ENCODE results near the gene BABAM1.
A peak's percentile ranks its signal among the peaks of the same experiment; 100 is the strongest.

Gene BABAM1

GRCh38 chr19:17303940-17304267 lies 36.7 kb downstream of the BABAM1 start:
- no peak for DNase-seq (ENCODE audit: low spot score)

- no peak for DNase-seq (ENCODE audit: low spot score)
Observed at GRCh38 chr19:17304386-17305215, 37.4 kb downstream of the BABAM1 start.

- DNase-seq (ENCODE audit: low spot score), result no peak
Observed at GRCh38 chr19:17305216-17305516, 37.9 kb downstream of the BABAM1 start.

GRCh38 chr19:17305517-17306284 lies 38.5 kb downstream of the BABAM1 start, which contains the start of gene MRPL34:
Gene MRPL34 (plus strand): TSS chr19:17305872. CDS start chr19:17305893, 21 bp downstream.
- DNase-seq (ENCODE audit: low spot score), result peak; percentile 99

- no peak for DNase-seq (ENCODE audit: low spot score)
Observed at GRCh38 chr19:17306285-17306714, 39.1 kb downstream of the BABAM1 start.

- DNase-seq (ENCODE audit: low spot score), result no peak
Observed at GRCh38 chr19:17307876-17308377, 40.7 kb downstream of the BABAM1 start.

- peak; percentile 100 for DNase-seq (ENCODE audit: low spot score)
Observed at GRCh38 chr19:17309198-17309964, 42.1 kb downstream of the BABAM1 start, which contains the start of gene DDA1. Gene DDA1 (plus strand): TSS chr19:17309563. CDS start chr19:17309655, 92 bp downstream.

GRCh38 chr19:17309965-17310461 lies 42.8 kb downstream of the BABAM1 start:
- DNase-seq (ENCODE audit: low spot score), result no peak

GRCh38 chr19:17311455-17312188 lies 44.4 kb downstream of the BABAM1 start:
- DNase-seq (ENCODE audit: low spot score), result no peak

- no peak for DNase-seq (ENCODE audit: low spot score)
Observed at GRCh38 chr19:17312189-17313113, 45.2 kb downstream of the BABAM1 start.

GRCh38 chr19:17314007-17314593 lies 46.9 kb downstream of the BABAM1 start:
- DNase-seq (ENCODE audit: low spot score), result no peak

GRCh38 chr19:17318966-17319365 lies 51.7 kb downstream of the BABAM1 start:
- DNase-seq (ENCODE audit: low spot score), result no peak

GRCh38 chr19:17319473-17320238 lies 52.4 kb downstream of the BABAM1 start:
- DNase-seq (ENCODE audit: low spot score), result no peak

GRCh38 chr19:17320435-17320834 lies 53.2 kb downstream of the BABAM1 start:
- no peak for DNase-seq (ENCODE audit: low spot score)

- DNase-seq (ENCODE audit: low spot score), result no peak
Observed at GRCh38 chr19:17321655-17322489, 54.6 kb downstream of the BABAM1 start.

- DNase-seq (ENCODE audit: low spot score), result no peak
Observed at GRCh38 chr19:17322854-17323253, 55.6 kb downstream of the BABAM1 start.

- no peak for DNase-seq (ENCODE audit: low spot score)
Observed at GRCh38 chr19:17323300-17323963, 56.2 kb downstream of the BABAM1 start.

- no peak for DNase-seq (ENCODE audit: low spot score)
Observed at GRCh38 chr19:17323964-17324332, 56.7 kb downstream of the BABAM1 start.
